Measurements from ENCODE around the gene NXPH2.
"Not testable (repeated sequence)": the region's sequence is repeated elsewhere in the genome, so short reads cannot be mapped to it uniquely, and the experiment has no call there.

The NXPH2 gene

DNA sequence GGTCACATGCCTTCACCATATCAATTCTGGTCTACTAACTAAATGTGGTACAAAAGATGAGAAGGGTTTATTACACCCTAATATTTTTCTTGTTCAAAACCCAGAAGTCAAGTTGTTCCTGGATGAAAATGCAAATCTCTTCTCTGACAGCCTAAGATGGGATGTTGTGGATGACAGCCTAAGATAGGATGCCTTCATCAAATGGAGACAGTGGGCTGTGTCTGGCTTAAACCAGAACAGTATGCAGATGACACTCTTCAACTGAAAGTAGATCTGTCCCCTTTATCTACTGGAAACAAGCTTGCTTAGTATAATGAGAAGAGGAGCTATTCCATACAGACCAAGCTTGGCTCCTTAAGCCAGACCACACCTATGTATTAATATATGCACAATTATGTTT is 17.7 kb downstream of the NXPH2 start:
- DNase-seq (ENCODE audit: low read depth, low spot score), result no peak
- no peak overlapping the region for H3K4me3 ChIP-seq (ENCODE audit: low read length)

DNA sequence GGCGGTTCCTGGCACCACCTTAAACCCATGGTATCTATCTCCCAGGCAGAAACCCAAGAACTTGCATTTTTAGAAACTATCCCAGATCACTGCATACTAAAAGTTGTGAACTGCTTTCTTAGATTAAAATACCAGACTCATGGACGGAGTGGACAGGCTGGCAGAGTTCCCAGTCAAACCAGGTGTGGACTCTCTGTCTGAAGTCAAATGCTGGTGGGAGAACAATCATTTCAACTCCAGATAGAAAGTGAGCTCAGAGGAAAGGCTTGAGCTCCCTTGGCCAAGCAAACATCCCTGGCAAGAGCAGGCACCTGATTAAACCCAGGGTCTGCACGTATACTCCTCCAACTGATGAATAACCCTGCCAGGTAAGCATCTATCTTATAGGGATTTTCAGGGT is 19.5 kb downstream of the NXPH2 start:
- DNase-seq (ENCODE audit: low read depth, low spot score), result no peak
- H3K4me3 ChIP-seq (ENCODE audit: low read length), result no peak overlapping the region

DNA sequence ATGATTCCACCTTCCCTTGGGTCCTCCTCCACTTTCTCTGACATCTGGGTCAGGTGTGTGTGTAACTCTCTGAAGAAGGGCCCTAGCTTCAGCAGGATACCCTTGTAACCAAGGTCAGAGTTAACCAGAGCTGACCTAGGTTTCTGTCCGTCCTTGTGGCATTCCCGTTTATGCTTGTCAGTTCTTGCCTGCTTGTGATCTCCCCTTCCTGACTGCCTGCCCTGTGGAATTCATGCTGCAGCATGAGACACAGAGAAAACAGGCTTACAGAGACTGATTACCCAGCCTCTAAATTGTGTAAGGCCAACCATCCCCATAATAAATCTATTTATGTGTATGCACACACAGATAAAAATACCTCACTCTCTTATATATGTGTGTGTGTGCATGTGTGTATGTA is 22.8 kb downstream of the NXPH2 start:
- H3K4me3 ChIP-seq (ENCODE audit: low read length), result no peak overlapping the region
- DNase-seq (ENCODE audit: low read depth, low spot score), result no peak

DNA sequence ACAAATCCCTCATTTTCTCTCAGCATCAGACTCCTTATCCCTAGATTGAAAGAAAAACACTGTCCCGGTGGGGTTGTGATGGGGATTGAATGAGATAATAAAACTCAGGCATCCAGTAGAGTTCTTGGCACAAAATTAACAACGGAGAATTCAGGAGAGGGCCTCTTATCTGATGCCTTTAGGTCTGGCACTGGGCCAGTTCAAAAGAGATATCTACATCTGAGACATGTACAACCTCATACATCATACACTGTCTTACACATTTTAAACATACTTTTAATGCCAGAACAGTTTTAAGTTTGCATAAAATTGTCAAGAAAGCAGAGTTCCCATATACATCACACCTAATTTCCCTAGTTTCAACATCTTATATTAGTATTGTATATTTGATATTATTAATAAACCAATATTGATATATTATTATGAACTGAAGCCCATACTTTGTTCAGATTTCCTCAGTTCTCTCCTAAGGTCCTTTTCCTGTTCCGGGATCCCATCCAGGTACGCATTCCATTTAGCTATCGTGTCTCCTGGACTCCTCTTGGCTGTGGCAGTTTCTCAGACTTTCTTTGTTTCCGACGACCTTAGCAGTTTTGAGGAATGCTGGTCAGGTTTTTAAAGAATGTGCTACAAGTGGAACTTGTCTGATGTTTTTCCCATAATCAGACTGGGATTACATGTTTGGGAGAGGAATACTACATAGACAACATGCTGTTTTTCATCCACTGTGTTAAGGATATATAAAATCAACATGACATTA is 27.8 kb downstream of the NXPH2 start:
- H3K4me3 ChIP-seq (ENCODE audit: low read length), result no peak overlapping the region
- no peak for DNase-seq (ENCODE audit: low read depth, low spot score)

DNA sequence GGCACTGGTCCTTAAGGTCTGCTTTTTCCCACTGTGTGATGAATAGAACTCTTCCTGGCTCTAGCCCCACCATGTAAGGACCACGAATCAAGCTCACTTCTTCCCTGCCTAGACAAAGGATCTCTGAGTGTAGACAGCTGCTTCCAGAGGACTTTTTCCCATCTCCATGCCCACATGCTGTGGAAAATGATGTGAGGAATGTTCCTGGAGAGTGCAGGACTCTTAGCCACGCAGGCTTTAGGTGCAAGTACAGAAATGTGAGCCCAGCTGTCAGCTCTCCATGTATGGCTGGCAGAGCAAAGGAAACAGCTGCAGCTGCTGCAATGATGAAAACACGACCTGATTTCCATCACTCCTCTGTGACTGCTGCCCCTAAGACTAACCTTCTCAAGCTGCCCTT is 35.5 kb downstream of the NXPH2 start:
- DNase-seq (ENCODE audit: low read depth, low spot score), result no peak
- no peak overlapping the region for H3K4me3 ChIP-seq (ENCODE audit: low read length)

DNA sequence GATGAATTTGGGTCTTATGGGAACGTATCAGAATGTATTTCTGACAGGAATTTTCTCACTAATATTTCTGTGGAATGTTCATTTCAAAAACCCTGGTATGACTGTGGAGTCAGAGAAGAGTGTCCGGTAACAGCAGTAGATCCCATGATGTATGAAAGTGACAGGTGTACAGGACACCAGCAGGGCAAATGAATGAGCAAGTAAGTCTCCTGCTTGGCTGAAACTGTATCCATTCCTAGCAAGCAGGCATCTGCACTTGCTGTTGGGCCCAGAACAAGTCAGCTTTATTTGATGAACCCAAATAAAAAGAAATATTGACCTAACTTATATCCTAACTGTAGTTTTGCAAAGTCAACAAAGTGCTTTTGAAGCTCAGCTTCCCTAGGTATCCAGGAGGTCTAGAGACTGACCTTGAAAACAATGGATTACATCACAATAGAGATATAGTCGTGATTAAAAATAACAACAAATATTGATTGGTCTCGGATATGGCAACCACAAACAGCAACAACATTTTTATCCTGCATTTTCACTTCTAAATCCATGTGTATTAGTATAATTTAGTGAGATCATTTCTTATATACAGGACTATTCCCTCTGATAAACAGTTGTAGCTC is 37.6 kb downstream of the NXPH2 start:
- DNase-seq (ENCODE audit: low read depth, low spot score), result no peak
- H3K4me3 ChIP-seq (ENCODE audit: low read length), result no peak overlapping the region

DNA sequence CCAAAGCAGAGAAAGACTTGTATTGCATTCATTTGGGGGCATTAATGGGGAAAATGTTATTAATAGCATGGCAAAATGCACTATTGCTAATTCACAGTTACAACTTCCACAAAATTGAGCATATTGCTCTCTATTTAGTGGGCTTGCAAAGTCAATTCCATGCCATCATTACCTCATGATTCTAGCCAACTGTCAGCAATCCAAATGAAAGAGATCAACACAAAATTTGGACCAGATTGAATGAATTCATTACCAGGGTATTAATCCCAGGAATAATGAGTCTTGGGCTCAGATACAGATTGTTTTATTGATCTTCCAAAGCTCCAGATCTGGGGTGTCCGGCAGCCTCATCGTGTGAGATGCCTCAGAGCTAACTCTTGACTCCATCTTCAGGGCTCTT is 38.3 kb downstream of the NXPH2 start:
- no peak for DNase-seq (ENCODE audit: low read depth, low spot score)
- no peak overlapping the region for H3K4me3 ChIP-seq (ENCODE audit: low read length)

DNA sequence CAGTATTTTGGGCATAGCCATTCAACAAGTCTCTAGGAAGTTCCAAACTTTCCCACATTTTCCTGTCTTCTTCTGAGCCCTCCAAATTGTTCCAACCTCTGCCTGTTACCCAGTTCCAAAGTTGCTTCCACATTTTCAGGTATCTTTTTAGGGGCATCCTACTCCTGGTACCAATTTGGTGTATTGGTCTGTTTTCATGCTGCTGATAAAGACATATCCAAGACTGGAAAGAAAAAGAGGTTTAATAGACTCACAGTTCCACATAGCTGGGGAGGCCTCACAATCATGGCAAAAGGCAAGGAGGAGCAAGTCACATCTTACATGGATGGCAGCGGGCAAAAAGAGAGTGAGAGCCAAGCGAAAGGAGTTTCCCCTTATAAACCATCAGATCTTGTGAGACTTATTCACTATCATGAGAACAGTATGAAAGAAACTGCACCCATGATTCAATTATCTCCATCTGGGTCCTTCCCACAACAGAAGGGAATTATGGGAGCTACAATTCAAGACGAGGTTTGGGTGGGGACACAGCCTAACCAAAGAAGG is 43.1 kb downstream of the NXPH2 start:
- not testable (repeated sequence) for H3K4me3 ChIP-seq (ENCODE audit: low read length); DNase-seq (ENCODE audit: low read depth, low spot score)

DNA sequence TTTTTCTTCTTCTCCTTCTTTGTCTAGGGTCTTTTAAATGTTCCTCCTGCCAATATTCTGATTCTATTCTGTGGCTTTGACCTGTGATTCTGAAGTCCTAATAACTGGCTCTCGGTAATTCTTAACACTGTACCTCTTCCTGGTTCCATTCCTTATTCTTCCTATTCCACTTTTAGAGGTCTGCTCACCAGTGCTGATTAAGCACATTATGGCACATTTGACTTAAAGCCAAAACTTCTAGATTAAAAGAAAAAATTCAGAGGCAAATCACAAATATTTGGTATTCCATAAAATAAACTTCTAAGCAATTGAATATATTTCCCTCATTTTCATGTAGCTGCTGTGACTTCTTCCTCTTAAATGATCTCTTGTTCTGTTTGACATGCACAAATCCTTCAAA is 47.5 kb downstream of the NXPH2 start:
- no peak overlapping the region for H3K4me3 ChIP-seq (ENCODE audit: low read length)
- DNase-seq (ENCODE audit: low read depth, low spot score), result no peak

DNA sequence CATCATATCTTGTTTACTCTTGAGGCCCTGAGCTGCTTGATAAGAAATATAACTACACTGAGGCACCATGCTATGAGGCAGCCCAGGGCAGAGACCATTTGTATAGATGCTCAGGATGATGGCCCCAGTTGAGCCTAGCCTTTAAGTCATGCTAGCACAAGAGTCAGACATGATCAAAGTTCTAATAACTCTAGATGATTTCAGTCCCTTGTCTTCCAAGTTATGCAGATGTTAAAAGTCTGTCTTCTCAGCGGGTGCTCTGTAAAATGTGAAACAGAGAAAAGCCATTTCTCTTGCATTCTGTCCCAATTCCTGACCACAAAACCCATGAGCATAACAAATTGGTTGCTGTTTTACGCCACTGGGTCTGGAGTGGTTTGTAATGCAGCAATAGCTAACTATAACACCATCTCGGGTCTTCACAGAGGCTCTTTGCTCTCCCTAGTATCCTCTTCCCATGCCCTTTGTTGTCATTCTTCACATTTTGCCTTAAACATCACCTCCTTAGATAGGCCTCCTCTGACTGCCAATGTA is 49.6 kb downstream of the NXPH2 start:
- no peak overlapping the region for H3K4me3 ChIP-seq (ENCODE audit: low read length)

DNA sequence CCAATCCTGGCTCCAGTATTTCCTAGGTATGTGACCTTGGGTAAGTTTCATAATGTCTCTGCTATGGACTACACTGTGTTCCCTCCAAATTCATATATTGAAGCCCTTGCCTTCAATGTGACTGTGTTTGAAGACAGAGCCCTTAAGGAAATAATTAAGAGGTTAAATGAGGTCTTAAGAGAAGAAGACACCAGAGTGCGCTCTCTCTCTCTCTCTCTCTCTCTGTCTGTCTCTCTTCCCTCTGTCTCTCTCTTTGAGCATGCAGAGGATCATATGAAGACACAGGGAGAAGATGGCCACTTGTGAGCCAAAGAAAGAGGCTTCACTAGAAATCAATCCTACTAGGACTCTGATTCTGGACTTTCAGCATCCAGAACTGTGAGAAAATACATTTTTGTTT is 52.2 kb downstream of the NXPH2 start:
- no peak overlapping the region for H3K4me3 ChIP-seq (ENCODE audit: low read length)
- DNase-seq (ENCODE audit: low read depth, low spot score), result no peak

More for the DNA sequence above, 49.6 kb downstream of the NXPH2 start:
- no peak for DNase-seq (ENCODE audit: low read depth, low spot score)

DNA sequence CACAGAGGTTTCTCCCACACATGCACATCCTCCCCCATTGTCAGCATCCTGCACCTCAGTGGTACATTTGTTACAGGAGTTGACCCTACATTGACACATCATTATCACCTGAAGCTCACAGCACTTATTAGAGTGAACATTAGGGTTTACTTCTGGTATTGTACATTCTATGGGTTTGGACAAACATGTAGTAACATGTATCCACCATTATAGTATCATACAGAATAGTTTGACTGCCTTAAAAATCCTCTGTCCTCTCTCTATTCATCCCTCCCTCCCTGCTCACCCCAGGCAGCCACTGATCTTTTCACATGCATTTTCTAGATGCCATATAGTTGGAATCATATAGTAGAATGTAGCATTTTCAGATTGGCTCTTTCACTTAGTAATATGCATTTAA is 53.5 kb downstream of the NXPH2 start:
- no peak overlapping the region for H3K4me3 ChIP-seq (ENCODE audit: low read length)

DNA sequence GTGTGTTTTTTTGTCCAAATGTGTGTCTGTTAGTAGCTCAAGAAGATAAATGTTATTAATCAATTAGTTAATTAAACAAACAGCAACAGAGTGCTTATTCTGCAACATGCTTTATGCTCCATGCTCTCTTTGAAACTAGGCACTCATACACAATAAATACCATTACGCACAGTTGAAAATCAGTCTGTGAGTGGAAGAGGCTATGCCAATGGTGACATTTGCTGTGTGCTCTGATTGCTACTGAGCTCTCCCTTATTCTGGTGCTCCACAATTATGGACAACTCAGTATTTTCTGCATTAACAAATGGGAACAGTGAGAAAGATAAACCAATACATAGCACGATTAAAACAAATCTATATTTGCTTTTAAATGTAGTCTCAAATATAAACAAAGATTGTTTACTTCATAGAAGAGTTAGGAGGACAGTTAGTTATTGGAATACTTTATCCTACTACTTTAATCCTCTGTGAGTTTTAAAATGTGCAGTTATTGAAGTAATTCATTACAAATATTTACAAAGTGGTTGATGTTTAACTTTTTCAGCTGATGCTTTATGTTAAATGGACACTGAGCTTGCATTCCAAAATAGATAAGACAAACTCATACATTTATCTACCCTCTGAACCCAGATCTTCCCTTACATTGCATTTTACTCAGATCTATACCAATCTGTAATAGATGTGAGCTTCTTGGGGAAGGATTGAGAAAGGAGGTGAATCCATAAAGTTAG is 55.3 kb downstream of the NXPH2 start:
- H3K4me3 ChIP-seq (ENCODE audit: low read length), result no peak overlapping the region
- DNase-seq (ENCODE audit: low read depth, low spot score), result no peak

More for the DNA sequence above, 53.5 kb downstream of the NXPH2 start:
- DNase-seq (ENCODE audit: low read depth, low spot score), result no peak

DNA sequence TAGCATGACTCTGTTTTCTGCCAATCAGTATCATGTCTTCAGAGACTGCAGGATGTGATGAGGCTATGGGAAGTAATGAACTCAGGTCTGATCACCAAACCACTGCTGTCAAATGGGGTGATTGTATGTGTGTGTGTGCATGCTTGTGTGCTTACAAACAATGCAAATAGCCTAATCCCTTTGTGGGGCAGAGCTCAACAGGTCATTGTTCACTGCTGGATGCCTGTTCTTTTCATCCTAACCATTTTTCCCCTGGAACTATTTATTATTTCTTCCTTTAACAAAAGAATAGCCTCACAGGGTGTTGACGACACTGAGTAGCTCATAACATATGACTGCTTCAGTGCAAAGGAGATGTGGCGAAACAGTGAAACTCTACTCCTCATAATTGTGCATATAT is 55.9 kb downstream of the NXPH2 start:
- no peak for DNase-seq (ENCODE audit: low read depth, low spot score)
- H3K4me3 ChIP-seq (ENCODE audit: low read length), result no peak overlapping the region

DNA sequence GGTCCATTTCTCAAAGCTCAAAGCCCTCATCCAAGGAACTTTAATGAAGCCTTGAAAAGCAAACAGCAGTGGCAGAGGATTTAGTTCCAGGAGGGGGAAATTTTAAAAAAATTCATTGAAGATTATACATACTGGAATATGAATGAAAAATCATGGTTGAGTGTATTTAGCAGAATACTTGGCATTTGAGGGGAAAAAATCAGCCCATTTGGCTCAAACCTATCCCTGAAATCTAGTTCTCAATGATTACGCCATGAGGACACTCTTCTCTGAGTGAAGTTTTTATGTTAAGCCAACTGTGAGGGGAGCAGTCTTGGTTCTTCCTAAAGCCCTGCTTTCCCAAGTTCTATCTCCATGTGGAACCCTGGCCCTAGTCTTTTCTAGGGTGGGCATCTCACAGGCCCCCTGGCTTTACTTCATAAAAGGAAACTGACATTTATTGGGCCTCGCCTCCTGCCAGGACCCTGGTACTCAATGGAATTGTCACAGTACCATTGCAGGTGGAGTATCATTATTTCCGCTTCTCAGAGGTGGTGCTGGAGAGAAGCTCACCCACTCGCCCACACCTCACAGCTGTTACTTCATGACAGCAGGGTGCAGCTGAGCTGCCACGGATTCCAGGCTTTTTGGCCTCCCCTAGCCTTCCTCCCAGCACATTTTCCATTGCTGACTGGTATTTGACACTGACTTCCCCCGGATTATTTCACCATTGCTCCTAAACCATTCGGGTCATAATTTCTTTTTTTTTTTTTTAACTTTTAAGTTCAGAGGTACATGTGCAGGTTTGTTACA is 56.8 kb downstream of the NXPH2 start:
- no peak for DNase-seq (ENCODE audit: low read depth, low spot score)
- no peak overlapping the region for H3K4me3 ChIP-seq (ENCODE audit: low read length)

DNA sequence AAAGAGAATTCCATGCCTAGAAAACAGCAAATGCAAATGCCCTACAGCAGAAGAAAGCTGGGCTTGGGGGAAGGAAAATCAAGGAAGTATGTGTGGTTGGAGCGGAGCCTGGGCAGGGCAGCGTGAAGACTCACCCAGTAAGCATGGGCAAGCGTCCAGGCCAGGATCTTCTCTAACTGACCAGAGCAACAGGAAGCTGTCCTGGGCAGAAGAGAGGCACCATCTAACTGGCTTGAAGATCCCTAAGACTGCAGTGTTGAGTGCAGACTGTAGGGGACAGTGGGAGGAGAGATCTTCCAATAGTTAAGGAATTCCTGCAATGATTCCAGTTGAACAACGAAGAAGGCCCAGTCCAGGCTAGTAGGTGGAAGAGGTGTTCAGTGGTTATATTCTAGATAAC is 57.9 kb downstream of the NXPH2 start:
- DNase-seq (ENCODE audit: low read depth, low spot score), result no peak

DNA sequence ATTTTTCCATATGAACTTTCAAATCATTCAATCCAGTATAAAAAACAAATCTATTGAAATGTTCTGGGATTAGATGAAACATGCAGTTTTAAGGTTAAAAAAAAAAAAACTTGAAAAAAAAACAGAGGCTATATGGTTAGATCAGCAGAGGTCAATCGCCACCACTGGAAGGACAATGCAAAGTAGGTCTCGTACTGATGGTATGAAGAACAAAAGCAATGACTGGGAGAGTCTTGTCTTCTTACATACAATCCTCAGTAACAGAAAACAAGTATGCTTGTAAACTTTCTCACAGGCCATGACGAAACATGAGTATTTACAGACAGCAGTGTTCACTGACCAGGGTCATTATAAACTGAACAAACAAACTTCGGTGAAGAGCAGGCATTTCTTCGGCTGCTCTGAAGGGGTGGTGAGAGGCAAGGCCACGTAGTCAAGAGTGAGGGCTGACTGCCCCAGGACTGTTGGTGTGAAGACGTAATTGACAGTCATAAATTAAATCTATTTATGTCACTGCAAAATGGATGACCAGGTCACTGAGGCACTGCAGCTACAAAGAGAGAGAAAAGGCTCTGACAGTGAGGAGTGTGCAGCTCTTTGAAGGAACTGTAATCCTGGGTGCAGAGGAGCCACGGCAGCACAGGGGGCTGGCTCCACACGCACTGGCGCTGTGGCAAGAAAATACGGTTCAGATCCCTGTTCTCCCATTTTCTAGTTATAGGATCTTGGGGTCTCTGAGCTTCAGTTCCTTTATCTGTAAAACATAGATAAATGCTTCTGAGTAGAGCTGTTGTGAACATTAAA is 60.0 kb downstream of the NXPH2 start:
- DNase-seq (ENCODE audit: low read depth, low spot score), result no peak
- no peak overlapping the region for H3K4me3 ChIP-seq (ENCODE audit: low read length)

More for the DNA sequence above, 57.9 kb downstream of the NXPH2 start:
- no peak overlapping the region for H3K4me3 ChIP-seq (ENCODE audit: low read length)

DNA sequence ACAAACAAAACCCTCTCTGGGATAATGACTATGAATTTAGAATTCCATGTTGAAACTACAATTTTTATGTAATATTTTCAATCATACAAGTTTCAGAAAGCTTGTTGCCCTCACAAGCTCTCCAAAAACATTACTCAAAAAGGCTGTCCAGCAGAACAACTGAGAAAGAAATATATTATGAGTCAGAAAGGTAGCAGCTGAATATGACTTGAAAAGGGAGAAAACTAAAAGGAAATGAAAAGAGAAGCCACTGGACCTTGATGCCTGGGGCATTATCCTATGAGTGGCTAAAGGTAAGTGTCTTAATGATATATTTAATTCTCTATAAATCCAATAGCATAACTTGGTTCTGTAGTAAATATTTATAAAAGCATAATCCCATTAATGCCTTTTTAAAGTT is 61.8 kb downstream of the NXPH2 start:
- no peak for DNase-seq (ENCODE audit: low read depth, low spot score)
- no peak overlapping the region for H3K4me3 ChIP-seq (ENCODE audit: low read length)

Data from Jurkat, Clone E6-1 (cell line).